Measurements from ENCODE around the gene TRNT1.

TRNT1 gene

GRCh38 chr3:3172627-3173026, 45.9 kb downstream of the TRNT1 start:
- H3K4me1 ChIP-seq: 0 out of 2 replicates have a peak, but pooled peaks cover under 1% of the 10 kb centered on the region
- H3K36me3 ChIP-seq (replicated peaks): peaks cover 30% of the 10 kb centered on the region
- H3K4me3 ChIP-seq: no peak overlapping the region
- no peaks in the 10 kb centered on the region for H3K27me3 ChIP-seq (ENCODE audit: low read depth)
- in situ Hi-C loops (cut with MboI; ENCODE audit: low sequenced_read_pairs): no loop called here
- DNase-seq (ENCODE audit: low spot score in 2 of 2): no peak
- no peaks in the 10 kb centered on the region for H3K9me3 ChIP-seq

- peaks cover under 1% of the 10 kb centered on the region; the same call in 1 of the 2 replicates for H3K27me3 ChIP-seq (ENCODE audit: low read depth)
- no peaks in the 10 kb centered on the region for H3K9me3 ChIP-seq
- in situ Hi-C loops (cut with MboI; ENCODE audit: low sequenced_read_pairs): loop anchor here (25.0 kb wide), 1 partner anchor 634 kb away; no protein-coding TSS in a partner anchor
- H3K4me1 ChIP-seq: peaks cover 10% of the 10 kb centered on the region; the same call in 1 of the 2 replicates
- peak overlapping the region; percentile 86; the same call in 1 of the 2 replicates for H3K4me3 ChIP-seq
- no peak for DNase-seq (ENCODE audit: low spot score in 2 of 2)
- H3K36me3 ChIP-seq (replicated peaks): peaks cover 13% of the 10 kb centered on the region; the same call in 1 of the 2 replicates
Measured at GRCh38 chr3:3177861-3178497, 51.2 kb downstream of the TRNT1 start.

GRCh38 chr3:3178498-3179328, 52.0 kb downstream of the TRNT1 start:
- DNase-seq (ENCODE audit: low spot score in 2 of 2): no peak
- Histone ChIP-seq H3K4me3 (peak overlapping the region; percentile 86), H3K9me3 (no peaks in the 10 kb centered on the region), H3K27me3 (ENCODE audit: low read depth) (peaks cover 6% of the 10 kb centered on the region), H3K4me1 (peaks cover 10% of the 10 kb centered on the region; the same call in 1 of the 2 replicates), H3K36me3 (replicated peaks) (peaks cover 6% of the 10 kb centered on the region; the same call in 1 of the 2 replicates)
- in situ Hi-C loops (cut with MboI; ENCODE audit: low sequenced_read_pairs): loop anchor here (25.0 kb wide), 1 partner anchor 634 kb away; no protein-coding TSS in a partner anchor

- Histone ChIP-seq H3K4me1 (peaks cover 10% of the 10 kb centered on the region; the same call in 1 of the 2 replicates), H3K4me3 (peak within 1 kb of the TSS; percentile 86), H3K9me3 (no peaks in the 10 kb centered on the region), H3K36me3 (replicated peaks) (no peaks in the 10 kb centered on the region; the same call in 1 of the 2 replicates), H3K27me3 (ENCODE audit: low read depth) (peaks cover 10% of the 10 kb centered on the region)
- DNase-seq (ENCODE audit: low spot score in 2 of 2): peak; percentile 72 to 85
- in situ Hi-C loops (cut with MboI; ENCODE audit: low sequenced_read_pairs): loop anchor here (25.0 kb wide), 1 partner anchor 633 kb away; no protein-coding TSS in a partner anchor
Measured at GRCh38 chr3:3179407-3180094, 52.8 kb downstream of the TRNT1 start, which contains the start of gene CRBN. Gene CRBN, minus strand, starts transcription at chr3:3179691. Its CDS starts 4 bp downstream, at chr3:3179687.

GRCh38 chr3:3180456-3180855, 53.7 kb downstream of the TRNT1 start:
- Histone ChIP-seq H3K27me3 (ENCODE audit: low read depth) (peaks cover 13% of the 10 kb centered on the region), H3K36me3 (replicated peaks) (no peaks in the 10 kb centered on the region), H3K4me1 (peaks cover 10% of the 10 kb centered on the region; the same call in 1 of the 2 replicates), H3K9me3 (no peaks in the 10 kb centered on the region), H3K4me3 (no peak overlapping the region)
- no peak for DNase-seq (ENCODE audit: low spot score in 2 of 2)
- in situ Hi-C loops (cut with MboI; ENCODE audit: low sequenced_read_pairs): loop anchor here (25.0 kb wide), 1 partner anchor 632 kb away; no protein-coding TSS in a partner anchor

- no peaks in the 10 kb centered on the region for H3K36me3 ChIP-seq (replicated peaks)
- DNase-seq (ENCODE audit: low spot score in 2 of 2): no peak
- in situ Hi-C loops (cut with MboI; ENCODE audit: low sequenced_read_pairs): loop anchor here (25.0 kb wide), 1 partner anchor 627 kb away; no protein-coding TSS in a partner anchor
Measured at GRCh38 chr3:3184876-3185275, 58.1 kb downstream of the TRNT1 start.

GRCh38 chr3:3189102-3189727, 62.5 kb downstream of the TRNT1 start:
- in situ Hi-C loops (cut with MboI; ENCODE audit: low sequenced_read_pairs): loop anchor here (25.0 kb wide), 1 partner anchor 623 kb away; no protein-coding TSS in a partner anchor
- Histone ChIP-seq H3K4me1 (no peaks in the 10 kb centered on the region), H3K9me3 (no peaks in the 10 kb centered on the region), H3K4me3 (no peak overlapping the region), H3K36me3 (replicated peaks) (no peaks in the 10 kb centered on the region), H3K27me3 (ENCODE audit: low read depth) (peaks cover 33% of the 10 kb centered on the region)
- DNase-seq (ENCODE audit: low spot score in 2 of 2): no peak

More at GRCh38 chr3:3184876-3185275, 58.1 kb downstream of the TRNT1 start:
- H3K9me3 ChIP-seq: no peaks in the 10 kb centered on the region
- H3K27me3 ChIP-seq (ENCODE audit: low read depth): peaks cover 13% of the 10 kb centered on the region
- no peak overlapping the region for H3K4me3 ChIP-seq
- peaks cover 1% of the 10 kb centered on the region; the same call in 1 of the 2 replicates for H3K4me1 ChIP-seq

GRCh38 chr3:3189961-3190360, 63.2 kb downstream of the TRNT1 start:
- no peaks in the 10 kb centered on the region for H3K4me1 ChIP-seq
- no peak for DNase-seq (ENCODE audit: low spot score in 2 of 2)
- H3K4me3 ChIP-seq: no peak overlapping the region
- H3K9me3 ChIP-seq: no peaks in the 10 kb centered on the region
- in situ Hi-C loops (cut with MboI; ENCODE audit: low sequenced_read_pairs): loop anchor here (10.0 to 25.0 kb wide), 2 partner anchors 622 to 1105 kb away; no protein-coding TSS in a partner anchor
- peaks cover 26% of the 10 kb centered on the region for H3K27me3 ChIP-seq (ENCODE audit: low read depth)
- no peaks in the 10 kb centered on the region for H3K36me3 ChIP-seq (replicated peaks)

- H3K9me3 ChIP-seq: no peaks in the 10 kb centered on the region
- H3K27me3 ChIP-seq (ENCODE audit: low read depth): peaks cover 26% of the 10 kb centered on the region
- no peaks in the 10 kb centered on the region for H3K36me3 ChIP-seq (replicated peaks)
- no peak overlapping the region for H3K4me3 ChIP-seq
- in situ Hi-C loops (cut with MboI; ENCODE audit: low sequenced_read_pairs): loop anchor here (10.0 to 25.0 kb wide), 2 partner anchors 621 to 1103 kb away; no protein-coding TSS in a partner anchor
- no peaks in the 10 kb centered on the region for H3K4me1 ChIP-seq
- no peak for DNase-seq (ENCODE audit: low spot score in 2 of 2)
Measured at GRCh38 chr3:3191675-3192285, 65.0 kb downstream of the TRNT1 start.

GRCh38 chr3:3192286-3192675, 65.5 kb downstream of the TRNT1 start:
- no peaks in the 10 kb centered on the region for H3K4me1 ChIP-seq
- in situ Hi-C loops (cut with MboI; ENCODE audit: low sequenced_read_pairs): loop anchor here (10.0 to 25.0 kb wide), 2 partner anchors 620 to 1103 kb away; no protein-coding TSS in a partner anchor
- no peak for DNase-seq (ENCODE audit: low spot score in 2 of 2)
- no peaks in the 10 kb centered on the region for H3K9me3 ChIP-seq
- no peaks in the 10 kb centered on the region for H3K36me3 ChIP-seq (replicated peaks)
- H3K4me3 ChIP-seq: no peak overlapping the region
- H3K27me3 ChIP-seq (ENCODE audit: low read depth): peaks cover 28% of the 10 kb centered on the region

GRCh38 chr3:3194861-3195260, 68.1 kb downstream of the TRNT1 start:
- in situ Hi-C loops (cut with MboI; ENCODE audit: low sequenced_read_pairs): loop anchor here (10.0 to 25.0 kb wide), 2 partner anchors 617 to 1100 kb away; no protein-coding TSS in a partner anchor

GRCh38 chr3:3196148-3196861, 69.6 kb downstream of the TRNT1 start:
- no peaks in the 10 kb centered on the region for H3K4me1 ChIP-seq
- H3K36me3 ChIP-seq (replicated peaks): no peaks in the 10 kb centered on the region
- peaks cover 22% of the 10 kb centered on the region for H3K27me3 ChIP-seq (ENCODE audit: low read depth)
- in situ Hi-C loops (cut with MboI; ENCODE audit: low sequenced_read_pairs): loop anchor here (10.0 to 25.0 kb wide), 2 partner anchors 616 to 1098 kb away; no protein-coding TSS in a partner anchor
- H3K4me3 ChIP-seq: no peak overlapping the region
- peak in 1 of 2 experiments; percentile 45 for DNase-seq (ENCODE audit: low spot score in 2 of 2)
- no peaks in the 10 kb centered on the region for H3K9me3 ChIP-seq

More at GRCh38 chr3:3194861-3195260, 68.1 kb downstream of the TRNT1 start:
- DNase-seq (ENCODE audit: low spot score in 2 of 2): no peak
- Histone ChIP-seq H3K4me1 (no peaks in the 10 kb centered on the region), H3K27me3 (ENCODE audit: low read depth) (peaks cover 28% of the 10 kb centered on the region), H3K36me3 (replicated peaks) (no peaks in the 10 kb centered on the region), H3K4me3 (no peak overlapping the region), H3K9me3 (no peaks in the 10 kb centered on the region)
